NCI-H1092 (cell line): Measurements from ENCODE around the gene CHMP3.
"Not testable (repeated sequence)": the region's sequence is repeated elsewhere in the genome, so short reads cannot be mapped to it uniquely, and the experiment has no call there.

Experiments
- DNase-seq: peaks from one replicate; lab custom pipeline; 2025; lab: John Stamatoyannopoulos, UW

CHMP3 gene

DNA sequence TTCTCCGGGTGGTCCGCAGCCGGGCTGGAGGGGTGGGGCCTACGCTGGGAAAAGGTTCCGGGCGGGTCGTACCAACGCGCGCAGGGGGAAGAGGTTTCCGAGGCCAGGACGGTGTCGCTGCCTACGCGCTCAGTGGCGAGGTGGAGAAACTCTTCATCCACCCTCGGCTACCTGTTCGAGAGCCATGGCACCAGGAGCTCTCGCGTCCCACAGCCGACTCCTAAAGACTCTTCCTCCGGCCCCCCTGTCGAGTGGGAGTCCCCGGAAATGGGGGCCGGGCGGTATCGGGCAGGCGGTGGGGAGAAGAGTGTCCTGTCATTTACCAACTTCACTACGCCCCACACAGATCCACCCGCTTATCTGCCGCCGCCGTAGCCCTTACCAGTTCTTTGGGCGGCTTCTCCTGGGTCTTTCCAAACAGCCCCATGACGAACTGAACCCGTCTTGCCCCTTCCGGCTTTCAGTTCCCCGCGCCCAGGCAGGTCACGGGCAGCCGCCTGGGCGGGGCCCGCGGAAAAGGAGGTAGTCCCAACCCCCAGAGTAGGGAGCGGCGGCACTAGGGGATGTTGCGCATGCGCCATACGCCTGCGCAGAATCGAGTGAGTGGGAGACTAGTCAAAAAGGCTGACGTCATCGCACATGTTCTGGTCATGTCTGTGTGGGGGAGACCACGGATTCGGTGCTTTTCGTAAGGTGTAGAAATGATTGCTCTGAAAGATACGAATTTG is at the start of gene CHMP3:
CHMP3 (minus strand) TSS at position 522 of the 728 bp plus-strand sequence; CDS start at position 427, 95 bp downstream.
- peak; percentile 95 for DNase-seq

- no peak for DNase-seq
Measured at GRCh38 chr2:86610871-86611270, 47.6 kb upstream of the CHMP3 start.

- DNase-seq, result no peak
Measured at GRCh38 chr2:86608832-86609410, 45.7 kb upstream of the CHMP3 start.

DNA sequence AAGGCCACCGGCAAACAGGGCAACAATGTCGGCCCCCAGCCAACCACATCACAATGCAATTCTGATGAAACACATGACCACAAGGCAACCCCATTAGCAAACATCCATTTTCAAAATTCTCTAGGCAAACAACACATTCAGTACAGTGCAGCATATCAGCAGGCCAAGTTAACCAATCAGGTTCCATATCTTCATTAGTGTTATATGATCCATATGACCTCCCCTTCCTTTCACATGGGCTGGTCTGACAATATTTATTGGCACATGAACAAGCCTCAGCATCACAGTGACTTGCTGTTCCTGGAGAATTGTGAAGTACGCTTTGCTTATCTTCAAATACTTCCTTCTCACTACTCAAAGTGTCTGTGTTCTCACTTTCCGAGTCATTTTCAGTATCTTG is 40.7 kb upstream of the CHMP3 start:
- no peak for DNase-seq

DNA sequence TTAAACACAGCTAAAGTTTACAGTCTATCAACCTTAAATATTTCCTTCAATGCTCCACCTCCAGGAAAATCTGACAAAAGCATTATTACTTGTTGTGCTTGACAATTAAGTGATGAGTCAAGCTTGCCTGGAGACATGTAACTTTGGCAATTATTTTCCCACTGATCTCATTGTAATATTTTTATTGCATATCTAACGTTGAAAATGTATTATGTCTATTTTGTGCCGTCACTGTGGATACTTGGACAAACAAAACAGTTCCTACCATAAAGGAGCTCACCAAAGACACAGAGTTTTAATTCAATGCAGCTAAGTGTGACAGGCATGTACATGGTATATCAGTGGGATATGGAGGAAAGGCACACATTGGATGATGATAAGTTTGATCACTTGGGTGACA is 35.7 kb upstream of the CHMP3 start:
- no peak for DNase-seq

- no peak for DNase-seq
Measured at GRCh38 chr2:86596118-86596517, 32.9 kb upstream of the CHMP3 start.

GRCh38 chr2:86593266-86593665 is 30.0 kb upstream of the CHMP3 start:
- no peak for DNase-seq

DNA sequence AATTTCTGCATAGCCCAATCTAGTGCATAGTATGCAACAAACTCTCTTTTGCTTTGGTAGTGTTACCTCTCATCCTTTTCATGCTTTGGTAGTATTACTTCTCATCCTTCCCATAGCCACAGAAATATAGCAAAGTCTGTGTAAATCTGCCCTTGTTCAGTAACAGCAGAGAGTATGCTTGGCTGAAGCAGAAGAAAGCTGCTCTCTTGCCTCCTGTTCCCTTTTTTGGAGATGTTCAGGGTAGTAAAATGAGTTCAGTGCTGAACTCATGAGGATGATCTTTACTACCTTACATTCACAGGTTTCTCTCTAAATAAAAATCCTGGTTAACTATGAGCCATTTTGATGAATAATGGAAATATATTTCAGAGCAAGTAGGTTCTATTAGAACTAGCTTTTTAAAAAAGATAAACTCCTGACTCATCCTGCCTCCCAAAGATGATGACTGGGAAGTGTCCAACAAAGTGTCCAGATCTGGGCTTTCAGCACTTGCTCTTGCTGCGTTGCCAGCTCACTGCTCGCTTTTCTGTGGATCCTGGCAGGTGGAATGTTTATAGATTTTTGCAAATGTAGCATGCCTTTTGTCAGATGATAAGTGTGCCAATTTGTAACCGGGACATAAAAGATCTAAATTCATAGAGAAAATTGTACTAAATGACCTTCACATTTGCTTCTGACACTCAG is 29.4 kb upstream of the CHMP3 start:
- no peak for DNase-seq

- DNase-seq, result not testable (repeated sequence)
Measured at GRCh38 chr2:86589701-86590100, 26.5 kb upstream of the CHMP3 start.

DNA sequence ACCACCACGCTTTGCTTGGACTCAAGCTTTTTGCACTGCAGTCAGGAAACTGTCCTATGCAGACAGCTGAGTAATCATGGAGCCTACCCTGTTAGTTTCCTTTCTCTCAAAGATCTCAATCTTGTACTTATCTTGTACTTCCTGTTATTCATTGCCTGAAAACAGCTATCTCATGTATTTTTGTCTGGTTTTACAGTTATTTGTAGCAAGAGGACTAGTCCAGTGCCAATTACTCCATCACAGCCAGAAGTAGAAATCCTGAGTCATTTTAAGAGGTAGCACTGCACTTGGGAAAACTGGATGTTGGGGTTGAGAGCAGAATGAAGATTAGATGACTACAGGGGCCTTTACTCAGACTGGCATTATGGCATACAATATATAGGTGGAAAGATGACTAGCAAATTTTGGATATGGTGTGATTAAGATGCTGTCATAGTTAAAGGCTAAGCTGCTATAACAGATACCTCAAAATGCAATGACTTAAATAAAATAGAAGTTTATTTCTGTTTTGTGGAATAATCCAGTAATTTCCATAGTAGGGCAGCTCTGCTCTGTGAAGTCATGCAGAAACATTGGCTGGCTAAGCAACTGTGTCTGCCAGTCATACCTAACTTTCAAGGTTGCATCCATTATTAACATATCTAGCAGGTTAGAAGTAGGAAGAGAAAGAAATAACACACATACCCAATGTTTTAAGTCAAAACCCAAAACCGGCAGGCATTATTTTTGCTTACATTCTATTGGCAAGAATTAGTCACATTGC is 21.1 kb upstream of the CHMP3 start:
- DNase-seq, result no peak

- no peak for DNase-seq
Measured at GRCh38 chr2:86580560-86580959, 17.3 kb upstream of the CHMP3 start.

- DNase-seq, result no peak
Measured at GRCh38 chr2:86577817-86578456, 14.7 kb upstream of the CHMP3 start.

DNA sequence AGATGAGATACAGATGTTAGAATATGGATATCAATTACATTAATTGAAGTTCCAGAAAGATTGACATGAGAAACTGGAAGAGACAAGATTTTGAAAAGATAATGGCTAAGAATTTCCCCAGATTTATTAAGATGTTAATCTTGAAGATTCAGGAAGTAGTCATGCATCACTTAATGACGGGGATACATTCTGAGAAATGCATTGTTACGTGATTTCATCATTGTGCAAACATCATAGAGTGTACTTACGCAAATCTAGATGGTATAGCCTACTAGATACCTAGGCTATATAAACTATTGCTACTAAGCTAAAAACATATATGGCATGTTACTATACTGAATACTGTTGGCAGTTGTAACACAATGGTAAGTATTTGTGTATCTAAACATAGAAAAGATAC is 6.8 kb upstream of the CHMP3 start:
- no peak for DNase-seq

- no peak for DNase-seq
Measured at GRCh38 chr2:86566821-86567190, 3.6 kb upstream of the CHMP3 start.

GRCh38 chr2:86566158-86566820 is 3.0 kb upstream of the CHMP3 start:
- DNase-seq, result no peak

DNA sequence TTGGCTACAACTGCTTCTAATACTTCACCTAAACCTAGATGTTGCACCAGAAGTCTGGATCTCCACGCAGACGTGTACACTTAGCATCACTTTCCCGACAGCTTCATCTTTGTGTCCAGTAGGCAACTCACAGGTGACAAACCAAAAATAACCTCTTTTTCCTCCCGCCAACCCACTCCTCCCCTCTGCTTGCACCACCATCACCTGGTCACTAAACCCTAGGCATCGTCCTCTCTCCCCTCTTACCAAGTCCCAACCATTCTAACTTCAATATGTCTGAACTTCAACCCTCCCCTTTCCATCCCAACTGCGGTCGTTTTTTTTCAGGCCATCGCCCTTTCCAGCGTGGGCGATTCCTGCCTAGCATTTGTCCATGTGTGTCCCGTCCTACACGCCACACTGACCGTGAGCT is 413 bp upstream of the CHMP3 start:
- DNase-seq, result no peak

- no peak for DNase-seq
Measured at GRCh38 chr2:86562485-86562921, 740 bp downstream of the CHMP3 start.

DNA sequence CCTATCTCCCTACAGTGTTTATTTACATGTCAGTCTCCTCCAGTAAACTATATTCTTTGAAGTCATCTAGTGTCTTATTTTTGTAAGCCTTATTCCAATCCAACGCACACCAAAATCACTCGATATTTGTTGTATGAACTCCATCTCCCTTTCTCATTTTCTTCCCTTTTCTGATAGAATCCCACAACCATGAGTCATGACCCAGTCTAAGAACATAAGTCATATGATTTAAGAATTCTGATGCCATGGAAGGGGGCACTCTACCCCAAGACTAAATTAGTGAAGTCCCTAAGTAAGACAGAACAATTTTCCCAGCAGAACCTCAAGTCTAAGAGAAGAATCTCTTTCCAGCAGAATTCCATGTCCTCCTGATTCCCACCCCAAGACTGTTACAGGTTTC is 5.4 kb downstream of the CHMP3 start:
- DNase-seq, result no peak

DNA sequence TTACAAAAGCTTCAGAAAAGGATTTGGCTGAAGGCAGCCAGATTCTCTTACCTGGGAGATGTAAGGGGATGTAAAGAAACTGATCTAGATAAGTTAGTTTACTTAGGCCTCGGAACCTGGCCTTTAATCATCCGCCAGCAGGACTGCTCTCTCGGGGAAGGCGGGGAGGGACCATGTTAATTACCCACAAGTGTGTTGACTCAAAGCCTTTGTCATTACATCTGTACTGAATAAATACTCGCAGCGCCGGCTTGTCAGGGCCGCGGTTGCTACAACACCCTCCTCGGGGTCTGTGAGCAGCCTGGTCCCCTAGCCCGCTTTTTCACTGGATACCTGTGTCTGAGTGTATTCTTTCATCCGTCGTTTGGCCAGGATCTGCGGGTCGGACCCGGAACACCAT is 6.7 kb downstream of the CHMP3 start:
- DNase-seq, result no peak

DNA sequence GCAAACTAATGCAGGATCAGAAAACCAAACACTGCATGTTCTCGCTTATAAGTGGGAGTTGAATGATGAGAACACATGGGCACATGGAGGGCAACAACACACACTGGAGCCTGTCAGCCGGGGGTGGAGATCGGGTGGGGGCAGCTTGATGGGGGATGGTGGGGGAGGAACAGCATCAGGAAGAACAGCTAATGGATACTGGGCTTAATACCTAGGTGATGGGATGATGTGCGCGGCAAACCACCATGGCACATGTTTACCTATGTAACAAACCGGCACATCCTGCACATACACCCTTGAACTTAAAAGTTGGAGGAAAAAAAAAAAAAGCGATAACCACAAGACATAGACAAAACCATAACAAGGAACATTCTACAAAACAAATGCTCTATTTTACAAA is 10.4 kb downstream of the CHMP3 start:
- DNase-seq, result no peak

- DNase-seq, result not testable (repeated sequence)
Measured at GRCh38 chr2:86549963-86550725, 13.1 kb downstream of the CHMP3 start.
